Smooth muscle cell (in vitro differentiated cells): ENCODE data around the gene SKP1. TPM values are rescaled to one million over a fixed set of nuclear protein-coding genes. Genes with fewer than 3 reads are reported as not detected.

Experiments used
- DNase-seq: peaks from one replicate; lab custom pipeline; 2025; ENCODE audit not compliant: unreplicated experiment; lab: John Stamatoyannopoulos, UW
- H2AFZ ChIP-seq: fragments of 200-600 bp; sonication (generic); 2 replicates; pipeline ENCODE4 v1.6.0; 2016; ENCODE audit warnings: antibody characterized with exemption, low read depth, mild to moderate bottlenecking
- H3F3A ChIP-seq: fragments of 200-600 bp; sonication (generic); 2 replicates; pipeline ENCODE4 v1.6.0; 2017; ENCODE audit warnings: antibody characterized with exemption, low read depth
- H3K27ac ChIP-seq: fragments of 200-600 bp; sonication (generic); 2 replicates; pipeline ENCODE4 v1.5.1; 2016; ENCODE audit warnings: low read depth, mild to moderate bottlenecking
- H3K27me3 ChIP-seq: fragments of 200-600 bp; sonication (generic); 2 replicates; pipeline ENCODE4 v1.6.1; 2016; ENCODE audit warnings: low read depth, mild to moderate bottlenecking
- H3K36me3 ChIP-seq: fragments of 200-600 bp; sonication (generic); 2 replicates; pipeline ENCODE4 v1.5.1; 2016; ENCODE audit warnings: low read depth
- H3K4me1 ChIP-seq: fragments of 200-600 bp; sonication (generic); 2 replicates; pipeline ENCODE4 v1.5.1; 2016; ENCODE audit warnings: low read depth
- H3K4me2 ChIP-seq: fragments of 200-600 bp; sonication (generic); 2 replicates; pipeline ENCODE4 v1.6.0; 2016; ENCODE audit warnings: mild to moderate bottlenecking
- H3K4me3 ChIP-seq: fragments of 200-600 bp; sonication (generic); 2 replicates; pipeline ENCODE4 v1.5.1; 2016; ENCODE audit warnings: mild to moderate bottlenecking
- H3K79me2 ChIP-seq: fragments of 200-600 bp; sonication (generic); 2 replicates; pipeline ENCODE4 v1.6.0; 2016; ENCODE audit warnings: low read depth, mild to moderate bottlenecking
- H3K9ac ChIP-seq: fragments of 200-600 bp; sonication (generic); 2 replicates; pipeline ENCODE4 v1.6.0; 2016; ENCODE audit warnings: low read depth
- H3K9me3 ChIP-seq: fragments of 200-600 bp; sonication (generic); replicated peaks from 2 replicates; pipeline ENCODE4 v1.5.1; 2016; ENCODE audit warnings: low read depth
- H4K20me1 ChIP-seq: fragments of 200-600 bp; sonication (generic); 2 replicates; pipeline ENCODE4 v1.6.0; 2016; ENCODE audit warnings: low read depth
- CTCF ChIP-seq: fragments of 200-600 bp; sonication (generic); IDR thresholded peaks from 2 replicates; pipeline ENCODE4 v1.5.1; 2017; ENCODE audit warnings: borderline replicate concordance, mild to moderate bottlenecking, antibody characterized with exemption; ENCODE audit not compliant: insufficient read depth, poor library complexity, severe bottlenecking
- WGBS: methylation state at CpG from one replicate; pipeline ENCODE4 v1.1.7; 2016; ENCODE audit warnings: low lambda C conversion rate; 5-methylcytosine and 5-hydroxymethylcytosine counted together
- polyA plus RNA-seq: library from polyadenylated mRNA; unstranded; fragments of >200 nt; fragmentation: Nextera tagmentation; extraction: Ambion mirVana; gene quantifications from 2 replicates; pipeline ENCODE4 v1.2.1, GENCODE V29; 2016
- total RNA-seq: library from RNA; depleted of rRNA; stranded (reverse); fragments of >200 nt; gene quantifications from 2 replicates; pipeline ENCODE4 v1.2.3, GENCODE V29; 2014

The SKP1 gene
- total and polyA plus RNA-seq, 2 experiments from 2014 or later: 620 to 739 TPM

- no peak overlapping the region for H3K4me3 ChIP-seq
- H4K20me1 ChIP-seq: peaks cover 100% of the 10 kb centered on the region
- TF ChIP-seq CTCF: no peak
- 81% methylated on average over 5 of the region's 5 CpGs for WGBS
- no peaks in the 10 kb centered on the region for H3F3A ChIP-seq
- H3K27ac ChIP-seq: no peak overlapping the region
- no peak overlapping the region for H3K4me2 ChIP-seq
- H3K36me3 ChIP-seq: no peaks in the 10 kb centered on the region
- H3K9me3 ChIP-seq: no peaks in the 10 kb centered on the region
- no peaks in the 10 kb centered on the region for H3K4me1 ChIP-seq
- H3K9ac ChIP-seq: no peak overlapping the region
- peaks cover 8% of the 10 kb centered on the region for H3K79me2 ChIP-seq
- no peak for DNase-seq
- H3K27me3 ChIP-seq: no peaks in the 10 kb centered on the region
- no peak overlapping the region for H2AFZ ChIP-seq
Measured at GRCh38 chr5:134142052-134142451, 34.7 kb downstream of the SKP1 start.

GRCh38 chr5:134141331-134142050 lies 35.3 kb downstream of the SKP1 start:
- 95% methylated on average over 9 of the region's 9 CpGs for WGBS
- H3K4me1 ChIP-seq: no peaks in the 10 kb centered on the region
- H3F3A ChIP-seq: no peaks in the 10 kb centered on the region
- H3K79me2 ChIP-seq: peaks cover 8% of the 10 kb centered on the region
- H3K4me2 ChIP-seq: no peak overlapping the region
- TF ChIP-seq CTCF: no peak
- no peaks in the 10 kb centered on the region for H3K27me3 ChIP-seq
- H3K9ac ChIP-seq: no peak overlapping the region
- no peaks in the 10 kb centered on the region for H3K9me3 ChIP-seq
- H2AFZ ChIP-seq: no peak overlapping the region
- H3K27ac ChIP-seq: no peak overlapping the region
- DNase-seq: no peak
- H4K20me1 ChIP-seq: peaks cover 100% of the 10 kb centered on the region
- no peaks in the 10 kb centered on the region for H3K36me3 ChIP-seq
- no peak overlapping the region for H3K4me3 ChIP-seq

GRCh38 chr5:134140530-134141201 lies 36.1 kb downstream of the SKP1 start:
- no peaks in the 10 kb centered on the region for H3F3A ChIP-seq
- no peak for DNase-seq
- peaks cover 8% of the 10 kb centered on the region for H3K79me2 ChIP-seq
- H3K9ac ChIP-seq: no peak overlapping the region
- peak; percentile 67 for TF ChIP-seq CTCF
- no peaks in the 10 kb centered on the region for H3K4me1 ChIP-seq
- no peak overlapping the region for H3K4me2 ChIP-seq
- peaks cover 100% of the 10 kb centered on the region for H4K20me1 ChIP-seq
- H3K27me3 ChIP-seq: no peaks in the 10 kb centered on the region
- H3K36me3 ChIP-seq: no peaks in the 10 kb centered on the region
- no peak overlapping the region for H2AFZ ChIP-seq
- no peak overlapping the region for H3K27ac ChIP-seq
- no peak overlapping the region for H3K4me3 ChIP-seq
- 50% methylated on average over 7 of the region's 8 CpGs for WGBS
- H3K9me3 ChIP-seq: no peaks in the 10 kb centered on the region
